Right forelimb (tissue), 1 donor: Measurements from ENCODE around the gene ZNF761.
"Not testable (repeated sequence)": the region's sequence is repeated elsewhere in the genome, so short reads cannot be mapped to it uniquely, and the experiment has no call there.

ENCODE experiments used
- DNase-seq: peaks from one replicate; pipeline ENCODE4 v3.0.0-alpha.2; 2018

ZNF761 gene

GRCh38 chr19:53431399-53432087 is at the start of gene ZNF761:
TSS of gene ZNF761 (plus strand) at chr19:53431984. CDS start at chr19:53447269, 15,285 bp downstream.
- peak; percentile 96 for DNase-seq

DNA sequence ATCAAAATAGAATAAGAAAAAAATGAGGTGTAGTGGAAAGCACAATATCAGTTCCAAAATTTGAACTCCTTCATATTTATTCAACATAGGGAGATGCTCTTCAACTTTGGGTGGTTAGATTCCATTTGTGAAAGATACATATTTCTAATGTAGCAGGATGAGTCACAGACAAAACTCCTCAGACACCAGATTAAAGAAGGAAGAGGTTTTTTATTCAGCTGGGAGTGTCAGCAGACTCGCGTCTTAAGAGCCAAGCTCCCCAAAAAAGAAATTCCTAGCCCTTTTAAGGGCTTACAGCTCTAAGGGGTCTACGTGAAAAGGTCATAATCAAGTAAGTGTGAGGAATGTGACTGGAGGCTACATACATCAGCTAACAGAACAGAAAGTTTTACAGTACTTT is 43.6 kb upstream of the ZNF761 start:
- no peak for DNase-seq

DNA sequence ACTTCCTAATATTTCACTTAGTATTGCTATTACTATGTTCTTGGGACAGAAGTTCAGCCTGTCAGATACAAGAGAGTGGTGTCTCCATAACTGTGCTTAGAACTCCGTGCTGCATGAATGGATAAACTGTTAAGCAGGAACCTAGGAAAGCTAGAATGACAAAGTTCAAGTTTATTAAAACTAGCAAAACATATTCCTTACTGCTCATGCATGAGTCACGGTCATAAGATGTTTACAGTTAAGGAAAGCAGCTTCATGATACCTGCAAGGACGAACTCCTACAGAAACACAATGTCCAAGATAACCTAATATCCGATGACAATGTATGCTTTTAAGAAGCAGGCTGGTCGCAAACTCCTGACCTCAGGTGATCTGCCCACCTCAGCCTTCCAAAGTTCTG is 42.9 kb upstream of the ZNF761 start:
- no peak for DNase-seq

- peak; percentile 53 for DNase-seq
These were observed 42.2 kb upstream of the ZNF761 start for GRCh38 chr19:53389571-53389970.

GRCh38 chr19:53389978-53390377 is 41.8 kb upstream of the ZNF761 start:
- DNase-seq: peak; percentile 46

GRCh38 chr19:53394522-53394973 is 37.2 kb upstream of the ZNF761 start:
- no peak for DNase-seq

DNA sequence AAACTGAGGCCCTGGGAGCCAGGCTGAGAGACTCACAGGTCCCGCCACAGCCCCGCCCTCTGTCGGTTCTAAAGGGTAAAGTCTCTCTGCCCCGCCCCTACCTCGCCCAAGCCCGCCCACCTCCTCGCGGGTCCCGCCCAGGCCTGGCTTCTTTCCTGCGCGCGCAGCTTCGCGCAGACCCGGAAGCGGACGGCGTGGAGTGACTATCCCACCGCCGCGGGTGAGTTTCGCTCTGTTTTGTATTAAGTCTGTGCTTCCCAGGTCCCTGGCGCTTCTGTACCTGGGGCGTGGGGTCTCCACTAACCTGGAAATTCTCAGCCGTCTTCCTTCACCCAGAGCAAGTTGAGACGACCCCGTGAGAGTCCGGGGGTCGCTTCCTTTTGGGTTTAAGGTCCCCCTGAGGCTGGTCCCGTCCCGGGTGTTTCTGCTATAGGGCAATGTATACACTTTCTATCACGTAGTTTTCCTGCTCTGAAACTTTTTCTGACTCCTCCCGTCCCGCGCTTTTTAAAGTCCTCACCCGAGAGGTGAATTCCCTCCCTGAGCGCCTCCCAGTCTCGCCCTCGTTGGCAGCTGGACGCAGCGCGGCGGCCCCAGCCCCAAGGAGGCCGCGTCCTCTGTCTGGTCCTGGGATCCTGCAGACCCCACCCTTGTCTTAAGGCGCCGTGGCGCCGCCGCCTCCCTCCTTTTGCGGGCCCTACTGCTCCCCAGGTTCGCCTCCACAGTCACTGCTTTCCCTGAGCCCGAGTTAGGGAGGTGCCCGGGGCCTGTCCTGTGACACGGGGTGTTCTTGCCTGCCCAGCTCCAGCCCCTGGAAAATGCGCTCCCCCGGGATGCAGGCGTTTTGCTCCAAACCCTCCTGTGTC is 36.6 kb upstream of the ZNF761 start, which contains the start of gene ZNF765:
ZNF765 (plus strand) TSS at position 176 of the 866 bp plus-strand sequence. CDS start 2,867 bp downstream, outside the sequence.
- peak; percentile 97 for DNase-seq

DNA sequence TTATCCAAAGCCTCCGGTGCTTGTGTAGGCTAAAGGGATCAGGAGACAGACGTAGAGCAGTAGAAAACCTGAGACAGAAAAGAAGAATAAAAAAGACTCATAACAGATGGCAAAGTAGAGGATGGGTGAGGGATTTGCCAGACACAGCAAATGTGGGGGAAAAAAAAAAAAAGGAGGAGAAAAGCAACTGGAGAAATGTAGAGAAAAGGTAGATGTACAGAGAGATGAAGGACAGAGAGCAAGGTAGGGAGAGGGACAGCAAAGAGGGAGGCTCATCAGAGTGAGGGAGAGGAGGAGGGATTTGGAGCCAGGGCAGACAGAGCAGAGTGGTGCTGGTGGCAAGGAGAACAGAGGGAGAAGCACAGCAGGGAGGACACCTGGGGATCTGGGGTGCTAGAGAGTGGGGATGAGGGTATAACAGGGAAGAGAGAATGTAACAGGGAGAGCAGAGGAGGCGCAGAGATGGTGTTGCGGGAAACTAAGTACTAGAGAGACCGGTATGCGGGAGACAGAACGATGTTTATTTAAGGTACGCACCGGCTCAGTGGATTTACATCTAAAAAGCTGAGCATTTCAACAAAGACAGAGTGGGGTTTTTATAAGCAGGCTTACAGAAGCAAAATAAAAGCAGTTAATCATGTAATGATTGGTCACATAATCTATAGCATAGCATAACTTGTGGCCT is 35.8 kb upstream of the ZNF761 start:
- DNase-seq: not testable (repeated sequence)

GRCh38 chr19:53396525-53396868 is 35.3 kb upstream of the ZNF761 start:
- DNase-seq: no peak

GRCh38 chr19:53397918-53398317 is 33.9 kb upstream of the ZNF761 start:
- DNase-seq: not testable (repeated sequence)

GRCh38 chr19:53409505-53410204 is 22.1 kb upstream of the ZNF761 start:
- DNase-seq: no peak

GRCh38 chr19:53420520-53421315 is 11.1 kb upstream of the ZNF761 start:
- not testable (repeated sequence) for DNase-seq

- DNase-seq: no peak
These were observed 9.2 kb upstream of the ZNF761 start for GRCh38 chr19:53422551-53422950.

DNA sequence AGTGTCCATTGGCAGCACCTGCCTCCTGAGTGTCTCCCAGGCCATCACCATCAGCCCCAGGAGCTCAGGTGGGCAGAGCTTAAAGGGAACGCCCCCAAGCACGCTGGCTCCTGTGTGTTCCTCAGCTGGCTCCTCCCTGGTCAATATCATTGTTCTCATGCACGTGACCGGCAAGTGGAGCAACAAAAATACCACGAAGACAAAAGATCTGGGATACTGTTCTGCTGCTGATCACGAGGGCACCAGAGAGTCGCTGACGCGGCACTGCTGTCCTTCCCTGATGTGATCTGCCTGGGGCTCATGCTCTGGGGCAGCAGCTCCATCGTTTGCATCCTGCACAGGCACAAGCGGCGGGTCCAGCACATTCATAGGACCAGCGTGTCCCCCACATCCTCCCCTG is 8.7 kb upstream of the ZNF761 start:
- DNase-seq: not testable (repeated sequence)

- not testable (repeated sequence) for DNase-seq
These were observed 8.1 kb upstream of the ZNF761 start for GRCh38 chr19:53423680-53424079.

- peak; percentile 67 for DNase-seq
These were observed 6.7 kb upstream of the ZNF761 start for GRCh38 chr19:53424968-53425597.

DNA sequence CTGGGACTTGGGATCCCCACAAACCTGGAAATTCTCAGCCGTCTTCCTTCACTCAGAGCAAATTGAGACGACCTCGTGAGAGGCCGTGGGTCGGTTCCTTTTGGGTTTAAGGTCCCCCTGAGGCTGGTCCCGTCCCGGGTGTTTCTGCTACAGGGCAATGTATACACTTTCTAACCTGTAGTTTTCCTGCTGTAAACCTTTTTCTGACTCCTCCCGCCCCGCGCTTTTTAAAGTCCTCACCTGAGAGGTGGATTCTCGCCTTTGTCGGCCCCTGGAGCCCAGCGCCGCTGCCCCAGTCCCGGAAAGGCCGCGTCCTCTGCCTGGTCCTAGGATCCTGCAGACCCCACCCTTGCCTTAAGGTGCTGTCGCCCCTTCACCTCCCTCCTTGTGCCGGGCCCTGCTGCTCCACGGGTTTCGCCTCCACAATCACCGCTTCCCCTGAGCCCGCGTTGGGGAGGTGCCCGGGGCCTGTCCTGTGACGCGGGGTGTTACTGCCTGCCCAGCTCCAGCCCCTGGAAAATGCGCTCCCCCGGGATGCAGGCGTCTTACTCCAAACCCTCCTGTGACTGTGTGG is 391 bp downstream of the ZNF761 start:
- peak; percentile 50 for DNase-seq

DNA sequence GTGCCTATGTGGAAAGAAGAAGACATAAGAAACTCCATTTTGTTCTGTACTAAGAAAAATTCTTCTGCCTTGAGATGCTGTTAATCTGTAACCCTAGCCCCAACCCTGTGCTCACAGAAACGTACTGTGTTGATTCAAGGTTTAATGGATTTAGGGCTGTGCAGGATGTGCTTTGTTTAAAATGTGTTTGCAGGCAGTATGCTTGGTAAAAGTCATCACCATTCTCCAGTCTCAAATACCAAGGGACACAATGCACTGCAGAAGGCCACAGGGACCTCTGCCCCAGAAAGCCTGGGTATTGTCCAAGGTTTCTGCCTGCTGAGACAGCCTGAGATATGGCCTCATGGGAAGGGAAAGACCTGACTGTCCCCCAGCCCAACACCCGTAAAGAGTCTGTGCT is 12.0 kb downstream of the ZNF761 start:
- DNase-seq: not testable (repeated sequence)

DNA sequence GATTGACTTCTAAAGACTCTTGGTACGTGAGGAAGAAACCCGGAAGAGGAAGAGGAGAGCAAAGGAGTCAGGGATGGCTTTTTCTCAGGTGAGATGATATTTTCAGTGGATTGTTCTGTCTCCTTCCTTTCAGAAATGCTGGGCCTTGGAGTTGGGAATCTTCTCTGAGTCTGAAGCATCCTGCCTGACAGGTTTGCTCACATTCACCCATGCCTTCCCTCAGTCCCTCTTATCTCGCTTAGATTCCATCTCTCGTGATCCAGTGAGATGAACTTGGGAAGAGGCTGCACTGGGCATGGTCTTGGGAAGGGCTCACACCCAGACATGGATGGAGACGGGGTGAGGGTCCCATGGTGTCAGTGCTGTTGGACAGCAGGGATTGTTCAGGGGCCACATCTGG is 15.4 kb downstream of the ZNF761 start:
- not testable (repeated sequence) for DNase-seq

DNA sequence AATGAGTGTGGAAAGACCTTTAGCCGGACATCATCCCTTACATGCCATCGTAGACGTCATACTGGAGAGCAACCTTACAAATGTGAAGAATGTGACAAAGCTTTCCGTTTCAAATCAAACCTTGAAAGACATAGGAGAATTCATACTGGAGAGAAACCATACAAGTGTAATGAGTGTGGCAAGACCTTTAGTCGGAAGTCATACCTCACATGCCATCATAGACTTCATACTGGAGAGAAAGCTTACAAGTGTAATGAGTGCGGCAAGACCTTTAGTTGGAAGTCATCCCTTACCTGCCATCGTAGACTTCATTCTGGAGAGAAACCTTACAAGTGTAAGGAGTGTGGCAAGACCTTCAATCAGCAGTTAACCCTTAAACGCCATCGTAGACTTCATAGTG is 24.0 kb downstream of the ZNF761 start:
- DNase-seq: no peak
